GM12878 (cell line): ENCODE data around the gene COL1A1. TPM values are rescaled to one million over a fixed set of nuclear protein-coding genes. Genes with fewer than 3 reads are reported as not detected.

Experiments
- ATAC-seq: fragments of 200-7000 bp; cut with Tn5 transposase; 3 replicates; pipeline ENCODE4 v1.9.1; 2020; ENCODE audit warnings: mild to moderate bottlenecking, moderate library complexity
- BruUV-seq: library from RNA; stranded (reverse); fragments of 400-500 nt; replicated peaks from 2 replicates; lab custom pipeline; 2021; lab: Mats Ljungman, UMichigan
- CTCF ChIA-PET: fragments of 300-600 bp; sonication (Branson Sonifier 250); formaldehyde crosslinking; extraction: SDS; loops from one replicate; lab custom pipeline; 2021; ENCODE audit warnings: inconsistent platforms; lab: Yijun Ruan, JAX
- POLR2A ChIA-PET: fragments of 350-600 bp; formaldehyde crosslinking; extraction: SDS; loops from one replicate; lab custom pipeline; 2021; ENCODE audit warnings: inconsistent platforms; lab: Charles Lee
- RAD21 ChIA-PET: fragments of 300-600 bp; sonication (Branson Sonifier 250); formaldehyde crosslinking; loops from one replicate; lab custom pipeline; 2023; ENCODE audit warnings: antibody characterized with exemption; ENCODE audit not compliant: unreplicated experiment; lab: Charles Lee
- SMC1A ChIA-PET: fragments of 300-600 bp; sonication (Branson Sonifier 250); formaldehyde crosslinking; loops from one replicate; lab custom pipeline; 2023; ENCODE audit not compliant: unreplicated experiment, uncharacterized antibody; lab: Charles Lee
- DNase-seq: peaks from one replicate; pipeline ENCODE4 v3.0.0-alpha.2; 2011; ENCODE audit warnings: low read depth, low spot score
- FAIRE-seq: peaks from 3 replicates; lab custom pipeline; 2011; peaks lifted over from hg19 to GRCh38; lab: Jason Lieb, UNC
- H2AFZ ChIP-seq: 2 replicates; pipeline ENCODE4 v1.6.0; 2011; ENCODE audit warnings: low read depth, low read length, control low read depth; ENCODE audit not compliant: control insufficient read depth
- H3K27ac ChIP-seq: 2 replicates; pipeline ENCODE4 v1.5.1; 2011; ENCODE audit warnings: control low read depth; ENCODE audit not compliant: control insufficient read depth, insufficient read depth
- H3K27me3 ChIP-seq, 2 experiments: replicated peaks in 1 of 2; 2 replicates each; pipeline versions ENCODE4 v1.6.0 to v1.6.1; 2011; ENCODE audit warnings: low read length in 1 of 2; ENCODE audit not compliant: control insufficient read depth in 2 of 2, insufficient read depth in 2 of 2
- H3K36me3 ChIP-seq, 2 experiments: 2 replicates each; pipeline ENCODE4 v1.5.1; 2011; ENCODE audit warnings: low read length in 1 of 2; ENCODE audit not compliant: control insufficient read depth in 2 of 2, insufficient read depth in 2 of 2
- H3K4me1 ChIP-seq: 2 replicates; pipeline ENCODE4 v1.6.1; 2011; ENCODE audit warnings: mild to moderate bottlenecking, low read length, moderate library complexity, mixed read lengths; ENCODE audit not compliant: control insufficient read depth, insufficient read depth
- H3K4me2 ChIP-seq: 2 replicates; pipeline ENCODE4 v1.6.0; 2011; ENCODE audit warnings: control low read depth; ENCODE audit not compliant: control insufficient read depth, insufficient read depth
- H3K4me3 ChIP-seq: fragments of 200-600 bp; sonication (generic); 2 replicates; pipeline ENCODE4 v1.5.1; 2016
- H3K79me2 ChIP-seq: 2 replicates; pipeline ENCODE4 v1.6.0; 2011; ENCODE audit warnings: low read length; ENCODE audit not compliant: control insufficient read depth, insufficient read depth
- H3K9ac ChIP-seq: 2 replicates; pipeline ENCODE4 v1.8.0; 2011; ENCODE audit warnings: low read length, control low read depth, mixed read lengths; ENCODE audit not compliant: control insufficient read depth, insufficient read depth
- H3K9me3 ChIP-seq: replicated peaks from 3 replicates; pipeline ENCODE4 v1.5.1; 2011; ENCODE audit warnings: mild to moderate bottlenecking, low read length; ENCODE audit not compliant: control insufficient read depth, insufficient read depth
- H4K20me1 ChIP-seq: 2 replicates; pipeline ENCODE4 v1.6.0; 2011; ENCODE audit not compliant: control insufficient read depth, insufficient read depth
- SMAD1 ChIP-seq: fragments of 450-650 bp; IDR thresholded peaks from 2 replicates; pipeline ENCODE4 v1.6.1; 2018; ENCODE audit warnings: mild to moderate bottlenecking, low read depth; ENCODE audit not compliant: partially characterized antibody
- SREBF2 ChIP-seq: IDR thresholded peaks from 2 replicates; pipeline ENCODE4 v1.6.1; 2012; ENCODE audit warnings: mild to moderate bottlenecking, low read length
- YBX1 ChIP-seq: fragments of 450-650 bp; IDR thresholded peaks from 2 replicates; pipeline ENCODE4 v1.6.1; 2016; ENCODE audit warnings: antibody characterized with exemption
- ZBTB4 ChIP-seq: fragments of 450-650 bp; formaldehyde crosslinking; IDR thresholded peaks from 2 replicates; pipeline ENCODE4 v1.4.0; 2022; ENCODE audit warnings: mild to moderate bottlenecking, moderate library complexity
- ZNF217 ChIP-seq: fragments of 450-650 bp; IDR thresholded peaks from 2 replicates; pipeline ENCODE4 v1.6.1; 2017; ENCODE audit warnings: antibody characterized with exemption, mild to moderate bottlenecking
- ZNF24 ChIP-seq: fragments of 450-650 bp; IDR thresholded peaks from 2 replicates; pipeline ENCODE4 v1.6.1; 2017; ENCODE audit warnings: antibody characterized with exemption, mild to moderate bottlenecking
- WGBS: methylation state at CpG from one replicate; pipeline ENCODE4 v1.1.6; 2016; ENCODE audit warnings: low lambda C conversion rate; ENCODE audit not compliant: insufficient replicate concordance, insufficient coverage; ENCODE audit errors: missing lambda C conversion rate; 5-methylcytosine and 5-hydroxymethylcytosine counted together
- in situ Hi-C: fragments of 300-500 bp; cut with MboI; formaldehyde crosslinking; loops from 9 replicates; pipeline ENCODE4 v1.14.3; 2018; ENCODE audit warnings: mixed read lengths
- intact Hi-C: fragments of 100-400 bp; cut with micrococcal nuclease; formaldehyde crosslinking; loops from one replicate; pipeline ENCODE4 v1.14.2; 2022; ENCODE audit not compliant: unreplicated experiment
- polyA plus RNA-seq, 11 experiments: library from polyadenylated mRNA; depleted of rRNA in 4 of 11; unstranded in 6 of 11; stranded (reverse) in 5 of 11; fragments of >200 nt; fragmentation: Nextera tagmentation in 4 of 11; fragmentation: Illumina TruSeq in 1 of 11; extraction: Ambion mirVana in 4 of 11; extraction: Trizol in 1 of 11; gene quantifications; 1 replicate in 1 of 11; 2 replicates in 10 of 11; pipeline versions ENCODE4 v1.2.1 to v1.2.3, GENCODE V29; 2011 to 2016; ENCODE audit warnings: inconsistent platforms in 2 of 11, missing spikeins in 2 of 11, low read depth in 1 of 11
- total RNA-seq, 4 experiments: library from RNA; depleted of rRNA in 3 of 4; stranded (reverse); fragments of >200 nt in 3 of 4; fragmentation: Illumina TruSeq in 1 of 4; extraction: Trizol in 1 of 4; gene quantifications; 2 replicates each; pipeline versions ENCODE4 v1.2.1 to v1.2.3, GENCODE V29; 2013 to 2021

COL1A1 gene
- total and polyA plus RNA-seq, 10 of the 15 experiments (the other 5 are each of a cell fraction or from before 2014, with no cell fraction given), result 0.18 to 7.7 (median 2.3) TPM

GRCh38 chr17:50176559-50177357 is 24.7 kb downstream of the COL1A1 start:
- TF ChIP-seq ZNF24, result no peak
- no peak for TF ChIP-seq SREBF2
- no peak for TF ChIP-seq YBX1
- no peak for TF ChIP-seq ZBTB4 (CRISPR knock-in tag)
- TF ChIP-seq ZNF217, result no peak
- no peak for TF ChIP-seq SMAD1
- TF ChIP-seq, all 136 proteins: peak for 0
- Histone ChIP-seq H2AFZ (no peak overlapping the region), H3K79me2 (no peaks in the 10 kb centered on the region), H3K9ac (no peak overlapping the region), H4K20me1 (no peaks in the 10 kb centered on the region), H3K27ac (no peak overlapping the region), H3K27me3 (no peaks in the 10 kb centered on the region), H3K36me3 (no peaks in the 10 kb centered on the region), H3K4me2 (no peak overlapping the region), H3K4me3 (no peak overlapping the region), H3K9me3 (no peaks in the 10 kb centered on the region), H3K4me1 (peaks cover 3% of the 10 kb centered on the region; the same call in 1 of the 2 replicates)
- DNase-seq (no peak), ATAC-seq (no peak), FAIRE-seq (no peak)
- ChIA-PET CTCF (interaction anchor here (0.6 to 17.0 kb wide), 11 partner anchors 8 to 121 kb away, joined by 3 to 514 read pairs (median 10); no protein-coding TSS in a partner anchor), SMC1A (interaction anchor here (0.6 to 2.6 kb wide), 7 partner anchors 8 to 120 kb away, joined by 3 to 17 read pairs (median 3); no protein-coding TSS in a partner anchor), RAD21 (interaction anchor here (0.9 to 2.4 kb wide), 3 partner anchors 7 to 89 kb away, joined by 3 to 16 read pairs (median 9); no protein-coding TSS in a partner anchor), POLR2A (interaction anchor here (0.6 to 0.7 kb wide), 3 partner anchors 91 to 335 kb away, joined by 4 to 7 read pairs (median 4); no protein-coding TSS in a partner anchor)
- in situ Hi-C loops, result no loop called here
- WGBS, result 59% methylated on average over 19 of the region's 20 CpGs
- intact Hi-C loops, result no loop called here
- no TSS peak for BruUV-seq
